Body of pancreas (tissue), 4 donors: ENCODE results near the gene GUCY2D. TPM values are rescaled to one million over a fixed set of nuclear protein-coding genes. Genes with fewer than 3 reads are reported as not detected.

ENCODE experiments used
- ATAC-seq: fragments of 150-250 bp; one replicate; pipeline ENCODE4 v1.9.1; 2016
- DNase-seq, 4 donors: peaks; one replicate each; pipeline ENCODE4 v3.0.0-alpha.2; 2019
- H3K27ac ChIP-seq, 4 donors: fragments of 200-600 bp; sonication (generic); 1 replicate in 3 of 4; 2 replicates in 1 of 4; pipeline versions ENCODE4 v1.5.1 to v1.6.1; 2016 to 2019; ENCODE audit warnings: mild to moderate bottlenecking in 1 of 4, mixed read lengths in 1 of 4, moderate library complexity in 1 of 4
- H3K27me3 ChIP-seq, 2 donors: fragments of 200-600 bp; sonication (generic); one replicate each; pipeline ENCODE4 v1.6.0; 2016; ENCODE audit warnings: mild to moderate bottlenecking in 1 of 2
- H3K36me3 ChIP-seq, 2 donors: fragments of 200-600 bp; sonication (generic); replicated peaks in 1 of 2; 2 replicates each; pipeline ENCODE4 v1.5.1; 2016; ENCODE audit warnings: low read depth in 2 of 2; ENCODE audit not compliant: insufficient read depth in 1 of 2
- H3K4me1 ChIP-seq: fragments of 200-600 bp; sonication (generic); one replicate; pipeline ENCODE4 v1.6.0; 2016
- H3K4me3 ChIP-seq, 2 donors: fragments of 200-600 bp; sonication (generic); 1 replicate in 1 of 2; 2 replicates in 1 of 2; pipeline ENCODE4 v1.5.1; 2016 to 2019
- H3K9me3 ChIP-seq, 3 donors: fragments of 200-600 bp; sonication (generic); 1 replicate in 2 of 3; 2 replicates in 1 of 3; pipeline ENCODE4 v1.5.1; 2016
- CTCF ChIP-seq, 7 experiments: fragments of 450-650 bp in 4 of 7; fragments of 200-600 bp in 3 of 7; sonication (generic) in 3 of 7; IDR thresholded peaks; one replicate each; pipeline ENCODE4 v1.5.1; 2016 to 2019; ENCODE audit warnings: antibody characterized with exemption in 7 of 7
- POLR2A ChIP-seq, 3 donors: fragments of 450-650 bp; IDR thresholded peaks; one replicate each; pipeline ENCODE4 v1.6.1; 2016; ENCODE audit warnings: antibody characterized with exemption in 3 of 3, mild to moderate bottlenecking in 2 of 3
- WGBS, 2 donors: methylation state at CpG; one replicate each; pipeline ENCODE4 v1.1.5; 2017; 5-methylcytosine and 5-hydroxymethylcytosine counted together
- intact Hi-C: fragments of 100-400 bp; cut with DNase I; formaldehyde crosslinking; loops from one replicate; pipeline ENCODE4 v1.15.1; 2023
- total RNA-seq, 2 donors: library from RNA; depleted of rRNA; stranded (reverse); fragments of >200 nt; gene quantifications; one replicate each; pipeline ENCODE4 v1.1.0, GENCODE V29; 2016

Gene GUCY2D
- total RNA-seq, 2 donors from 2014 or later = not detected

DNA sequence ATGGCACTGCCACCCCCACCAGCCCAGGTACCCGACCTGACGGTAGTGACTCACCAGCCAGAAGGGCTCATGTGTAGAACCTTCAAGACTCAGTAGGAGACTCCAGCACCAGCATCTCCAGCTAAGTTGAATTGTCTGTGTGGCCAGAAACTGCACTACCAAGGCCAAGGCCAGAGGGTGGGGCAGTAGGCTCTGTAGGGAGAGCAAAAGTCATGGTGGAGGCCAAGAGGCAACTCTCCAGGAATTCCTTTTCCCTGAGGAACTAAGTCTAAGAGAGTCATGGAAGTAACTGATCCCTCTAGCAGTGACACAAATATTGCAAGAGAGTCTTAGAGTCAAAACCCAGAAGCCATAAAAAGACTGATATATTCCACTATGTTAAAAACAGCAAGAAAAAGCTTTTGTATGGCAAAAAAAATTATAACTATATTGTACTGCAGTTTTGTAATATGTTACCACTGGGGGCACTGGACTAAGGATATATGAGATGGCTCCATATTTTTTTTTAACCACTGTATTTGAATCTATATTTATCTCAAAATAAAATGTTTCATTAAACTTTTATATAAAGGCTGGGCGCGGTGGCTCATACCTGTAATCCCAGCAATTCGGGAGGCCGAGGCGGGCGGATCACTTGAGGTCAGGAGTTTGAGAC lies 30.2 kb upstream of the GUCY2D start:
- Histone ChIP-seq H3K36me3 (no peaks in the 10 kb centered on the region), H3K4me3 (no peak overlapping the region), H3K27me3 (no peaks in the 10 kb centered on the region), H3K27ac (no peak overlapping the region), H3K4me1 (no peaks in the 10 kb centered on the region), H3K9me3 (peaks cover 0 to 12% (median 0%) of the 10 kb centered on the region in 3 donors)
- no peak for ATAC-seq
- TF ChIP-seq CTCF (IDR thresholded peaks at IDR 0.05) (no peak), POLR2A (IDR thresholded peaks at IDR 0.05) (no peak)
- intact Hi-C loops = no loop called here
- no peak for DNase-seq
- WGBS, 2 donors = 96% methylated on average over 8 of the region's 8 CpGs

GRCh38 chr17:7974638-7975131 lies 27.7 kb upstream of the GUCY2D start:
- Histone ChIP-seq H3K36me3 (no peaks in the 10 kb centered on the region), H3K4me1 (no peaks in the 10 kb centered on the region), H3K9me3 (peaks cover 0 to 12% (median 0%) of the 10 kb centered on the region in 3 donors), H3K27ac (no peak overlapping the region), H3K4me3 (no peak overlapping the region), H3K27me3 (no peaks in the 10 kb centered on the region)
- DNase-seq (no peak), ATAC-seq (no peak)
- intact Hi-C loops = no loop called here
- TF ChIP-seq CTCF (IDR thresholded peaks at IDR 0.05) (no peak), POLR2A (IDR thresholded peaks at IDR 0.05) (no peak)

DNA sequence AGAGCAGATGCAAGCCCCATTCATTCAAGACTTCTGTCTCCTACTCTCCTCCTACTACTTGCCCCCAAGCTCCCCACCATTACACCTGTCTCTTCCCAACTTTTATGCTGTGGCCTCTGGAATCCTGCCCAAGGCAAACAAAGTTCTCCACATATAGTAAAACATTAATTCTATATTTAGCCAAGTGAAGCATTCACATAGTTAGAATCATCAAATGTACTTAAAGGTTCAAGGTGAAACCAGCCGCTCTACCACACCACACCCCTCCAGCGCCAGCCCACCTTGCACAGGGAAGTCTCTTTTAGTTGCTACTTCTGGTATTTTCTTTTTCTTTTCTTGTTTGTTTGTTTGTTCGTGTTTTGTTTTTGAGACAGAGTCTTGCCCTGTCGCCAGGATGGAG lies 25.4 kb upstream of the GUCY2D start:
- TF ChIP-seq POLR2A (IDR thresholded peaks at IDR 0.05) = no peak
- no peak for TF ChIP-seq CTCF (IDR thresholded peaks at IDR 0.05)
- intact Hi-C loops = no loop called here
- H3K4me1 ChIP-seq = no peaks in the 10 kb centered on the region
- H3K4me3 ChIP-seq = no peak overlapping the region
- ATAC-seq (no peak), DNase-seq (no peak)
- H3K27me3 ChIP-seq = no peaks in the 10 kb centered on the region
- 36 to 43% methylated on average over 4 of the region's 4 CpGs for WGBS, 2 donors
- peaks cover 0 to 12% (median 0%) of the 10 kb centered on the region in 3 donors for H3K9me3 ChIP-seq
- no peak overlapping the region for H3K27ac ChIP-seq
- H3K36me3 ChIP-seq = no peaks in the 10 kb centered on the region

DNA sequence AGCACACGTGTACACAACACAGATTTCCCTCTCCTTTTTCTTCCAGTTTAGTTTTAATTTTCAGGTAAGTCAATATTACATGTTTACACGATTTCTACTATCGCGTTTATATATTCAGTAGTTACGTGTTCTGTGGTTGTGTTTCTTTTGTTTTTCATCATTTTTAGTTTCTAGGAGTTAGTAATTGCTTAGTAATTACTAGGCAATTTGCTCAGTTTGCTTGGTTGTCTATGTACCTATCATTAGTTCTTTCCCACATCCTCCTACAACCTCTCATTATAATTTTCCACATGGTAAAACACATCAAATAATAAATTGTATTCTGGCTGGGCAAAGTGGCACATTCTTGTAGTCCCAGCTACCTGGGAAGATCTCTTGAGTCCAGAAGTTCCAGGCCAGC lies 24.6 kb upstream of the GUCY2D start:
- peaks cover 0 to 12% (median 0%) of the 10 kb centered on the region in 3 donors for H3K9me3 ChIP-seq
- H3K27me3 ChIP-seq = no peaks in the 10 kb centered on the region
- no peak overlapping the region for H3K27ac ChIP-seq
- no peak for ATAC-seq
- no peak for DNase-seq
- TF ChIP-seq CTCF (IDR thresholded peaks at IDR 0.05) = no peak
- TF ChIP-seq POLR2A (IDR thresholded peaks at IDR 0.05) = no peak
- H3K4me1 ChIP-seq = no peaks in the 10 kb centered on the region
- no peaks in the 10 kb centered on the region for H3K36me3 ChIP-seq
- intact Hi-C loops = no loop called here
- H3K4me3 ChIP-seq = no peak overlapping the region
- 71 to 77% methylated on average over 5 of the region's 5 CpGs for WGBS, 2 donors

GRCh38 chr17:7982173-7982572 lies 20.2 kb upstream of the GUCY2D start:
- no peak for DNase-seq
- Histone ChIP-seq H3K4me3 (no peak overlapping the region), H3K36me3 (no peaks in the 10 kb centered on the region), H3K27ac (no peak overlapping the region), H3K9me3 (no peaks in the 10 kb centered on the region), H3K27me3 (no peaks in the 10 kb centered on the region), H3K4me1 (no peaks in the 10 kb centered on the region)
- no peak for TF ChIP-seq POLR2A (IDR thresholded peaks at IDR 0.05)
- TF ChIP-seq CTCF (IDR thresholded peaks at IDR 0.05) = no peak
- no peak for ATAC-seq
- 38 to 42% methylated on average over 4 to 7 of the region's 7 CpGs for WGBS, 2 donors
- intact Hi-C loops = loop anchor here (5.0 to 10.0 kb wide), 2 partner anchors 157 to 235 kb away; no protein-coding TSS in a partner anchor
